CD4-positive, alpha-beta T cell treated with Interleukin-17A for 4 hours (primary cell): Measurements from ENCODE around the gene VWA8.
"Not testable (repeated sequence)": the region's sequence is repeated elsewhere in the genome, so short reads cannot be mapped to it uniquely, and the experiment has no call there.

Source experiments
- DNase-seq: peaks from one replicate; pipeline ENCODE4 v3.0.0-alpha.2; 2020; ENCODE audit warnings: mixed read lengths

The VWA8 gene

DNA sequence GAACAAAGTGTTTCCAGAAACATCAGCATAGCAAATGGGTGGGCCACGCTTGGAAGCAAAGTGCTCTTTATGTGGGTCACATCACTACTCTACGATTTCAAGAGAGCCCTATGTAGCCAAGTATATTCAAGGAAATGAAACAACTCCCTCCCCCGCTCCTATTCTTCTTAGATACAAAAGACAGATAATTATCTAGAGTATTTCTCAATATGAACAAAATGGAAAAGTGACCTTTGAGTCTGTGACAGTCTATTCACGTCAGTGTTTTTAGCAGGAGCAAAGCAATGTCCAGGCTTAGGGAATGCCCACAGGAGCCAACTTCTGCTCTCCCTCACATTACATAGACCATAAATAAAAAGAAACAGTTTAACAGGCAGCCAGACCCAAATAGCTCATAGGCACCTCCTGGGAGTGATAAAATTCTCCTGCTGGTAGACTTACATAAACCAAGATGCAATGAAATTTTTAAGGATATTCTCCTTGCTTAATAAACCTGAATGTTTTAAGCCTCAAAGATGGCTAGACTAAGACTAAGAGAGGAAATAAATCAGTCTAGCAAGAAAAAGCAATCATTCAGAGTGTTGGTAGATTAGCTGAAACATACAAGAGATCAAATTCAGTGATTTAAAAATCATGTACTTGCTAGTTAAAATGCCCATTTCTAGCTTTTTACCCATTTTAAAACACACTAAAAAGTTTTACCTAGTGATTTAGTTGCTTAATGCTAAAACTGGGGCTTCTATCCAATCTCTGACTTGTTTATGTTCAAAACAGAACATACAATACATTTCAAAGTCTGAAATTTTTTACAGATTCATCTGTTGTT, 320.7 kb downstream of the VWA8 start:
- no peak for DNase-seq

DNA sequence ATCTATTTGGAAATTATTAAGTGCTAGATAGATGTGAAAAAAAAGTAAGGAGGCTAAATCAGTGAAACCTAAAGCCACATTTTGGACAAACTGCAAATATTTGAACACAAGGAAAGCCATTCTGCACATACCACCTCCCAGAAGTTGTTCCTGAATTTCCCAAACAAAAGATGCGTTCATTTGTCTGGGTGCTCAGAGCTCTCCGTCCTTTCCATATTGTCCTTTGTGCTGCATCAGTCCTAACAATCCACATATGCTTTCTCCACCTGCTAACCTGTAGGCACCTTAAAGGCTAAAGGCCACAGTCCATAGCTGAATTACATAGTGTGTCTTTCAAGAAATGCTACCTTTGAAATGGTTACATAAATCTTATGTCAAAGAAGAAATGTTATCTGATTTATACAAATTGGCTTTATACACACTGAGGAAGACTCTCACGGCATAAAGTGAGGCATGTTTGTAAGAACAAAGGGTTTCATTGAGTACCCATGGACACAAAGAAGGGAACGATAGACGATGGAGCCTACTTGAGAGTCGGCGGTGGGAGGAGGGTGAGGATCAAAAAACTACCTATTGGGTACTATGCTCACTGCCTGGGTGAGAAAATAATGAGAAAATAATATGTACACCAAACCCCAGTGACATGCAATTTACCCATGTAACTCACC, 321.5 kb downstream of the VWA8 start:
- no peak for DNase-seq

DNA sequence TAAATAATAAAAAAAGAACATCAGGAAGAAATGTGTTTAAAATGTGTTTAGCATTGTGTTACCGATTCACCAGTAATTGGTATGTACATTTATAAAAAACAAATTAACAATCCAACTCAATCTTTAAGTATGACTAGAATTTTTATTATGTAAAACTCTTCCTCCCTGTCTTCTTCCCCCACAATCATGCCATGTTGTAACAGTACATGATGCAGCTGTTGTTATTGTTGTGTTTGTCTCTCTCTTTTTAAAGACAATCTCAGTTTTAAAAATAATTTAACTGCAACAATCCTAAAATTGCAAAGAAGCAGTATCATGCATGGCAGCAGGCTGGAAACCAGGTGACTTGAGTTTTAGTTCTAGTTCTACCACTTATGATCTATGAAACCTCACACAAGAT, 323.3 kb downstream of the VWA8 start:
- DNase-seq = no peak

DNA sequence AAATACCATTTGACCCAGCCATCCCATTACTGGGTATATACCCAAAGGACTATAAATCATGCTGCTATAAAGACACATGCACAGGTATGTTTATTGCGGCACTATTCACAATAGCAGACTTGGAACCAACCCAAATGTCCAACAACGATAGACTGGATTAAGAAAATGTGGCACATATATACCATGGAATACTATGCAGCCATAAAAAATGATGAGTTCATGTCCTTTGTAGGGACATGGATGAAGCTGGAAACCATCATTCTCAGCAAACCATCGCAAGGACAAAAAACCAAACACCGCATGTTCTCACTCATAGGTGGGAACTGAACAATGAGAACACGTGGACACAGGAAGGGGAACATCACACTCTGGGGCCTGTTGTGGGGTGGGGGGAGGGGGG, 323.9 kb downstream of the VWA8 start:
- not testable (repeated sequence) for DNase-seq

DNA sequence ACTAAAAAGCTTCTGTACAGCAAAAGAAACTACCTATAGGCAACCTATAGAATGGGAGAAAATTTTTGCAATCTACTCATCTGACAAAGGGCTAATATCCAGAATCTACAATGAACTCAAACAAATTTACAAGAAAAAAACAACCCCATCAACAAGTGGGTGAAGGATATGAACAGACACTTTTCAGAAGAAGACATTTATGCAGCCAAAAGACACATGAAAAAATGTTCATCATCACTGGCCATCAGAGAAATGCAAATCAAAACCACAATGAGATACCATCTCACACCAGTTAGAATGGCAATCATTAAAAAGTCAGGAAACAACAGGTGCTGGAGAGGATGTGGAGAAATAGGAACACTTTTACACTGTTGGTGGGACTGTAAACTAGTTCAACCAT, 324.3 kb downstream of the VWA8 start:
- not testable (repeated sequence) for DNase-seq

DNA sequence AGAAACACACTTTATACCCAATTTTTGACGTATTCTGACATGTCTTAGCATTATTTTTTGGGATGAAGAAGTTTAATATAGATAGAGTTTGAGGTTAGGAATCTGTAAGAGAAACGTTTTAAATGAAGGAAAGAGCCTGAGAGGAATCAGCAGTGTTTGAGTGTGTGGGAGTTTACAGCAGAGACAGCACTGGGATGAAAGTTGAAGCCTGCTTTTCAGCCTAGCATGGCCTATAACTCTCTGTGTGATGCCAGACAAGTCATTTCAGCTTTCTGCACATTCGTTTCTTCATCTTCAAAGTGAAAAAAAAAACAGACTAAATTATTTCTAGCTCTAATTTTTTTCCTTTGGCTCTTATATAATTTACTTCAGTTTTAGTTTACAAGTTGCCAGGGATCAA, 326.5 kb downstream of the VWA8 start:
- no peak for DNase-seq

DNA sequence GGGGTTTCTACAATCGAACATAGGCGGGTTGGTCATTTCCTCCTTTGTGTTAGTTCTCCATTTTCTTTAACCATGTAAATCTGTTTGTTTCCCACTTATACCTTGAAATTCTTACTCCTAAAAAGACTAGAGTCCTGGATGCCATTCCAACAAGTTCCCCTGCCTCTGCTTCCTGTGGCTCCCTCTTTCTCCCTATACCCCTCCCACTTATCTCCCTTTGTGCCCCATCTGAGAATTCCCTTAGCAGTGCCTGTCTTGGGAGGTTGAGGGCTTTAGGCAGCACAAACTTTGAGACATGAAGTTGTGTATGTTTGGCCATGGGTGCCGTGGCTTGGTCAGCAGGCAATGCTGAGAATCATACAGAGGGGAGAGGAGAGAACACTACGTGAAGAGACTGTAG, 327.1 kb downstream of the VWA8 start:
- DNase-seq = no peak

DNA sequence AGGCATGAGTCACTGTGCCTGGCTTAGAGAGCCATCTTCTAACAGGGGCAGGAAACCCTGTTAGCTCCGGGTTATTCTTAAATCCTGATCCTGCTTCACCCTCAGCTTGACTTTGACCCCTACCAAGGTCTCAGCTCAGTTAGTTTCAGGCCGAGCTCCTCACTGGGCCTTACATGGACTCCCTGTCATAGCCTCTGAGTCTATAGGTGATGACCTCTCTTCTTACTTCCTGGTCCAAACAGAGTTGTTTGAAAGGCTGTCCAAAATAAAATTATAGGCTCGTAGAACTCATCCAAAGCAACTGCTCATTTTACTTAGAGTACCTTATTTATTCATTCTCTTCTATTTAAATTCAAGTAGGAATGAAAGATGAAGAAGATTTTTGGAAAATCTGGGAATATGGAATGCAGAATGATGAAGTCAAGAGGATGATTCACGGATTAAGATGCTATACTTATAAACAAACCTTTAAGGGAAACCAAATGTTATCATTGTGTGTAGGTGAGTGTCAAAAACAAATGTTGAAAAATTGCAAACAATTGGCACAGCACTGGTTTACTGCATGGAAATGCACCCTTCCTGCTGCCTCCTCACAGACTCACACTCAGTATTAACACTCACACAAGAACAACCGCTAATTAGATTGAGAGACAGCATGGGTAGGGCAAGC, 329.5 kb downstream of the VWA8 start:
- no peak for DNase-seq

DNA sequence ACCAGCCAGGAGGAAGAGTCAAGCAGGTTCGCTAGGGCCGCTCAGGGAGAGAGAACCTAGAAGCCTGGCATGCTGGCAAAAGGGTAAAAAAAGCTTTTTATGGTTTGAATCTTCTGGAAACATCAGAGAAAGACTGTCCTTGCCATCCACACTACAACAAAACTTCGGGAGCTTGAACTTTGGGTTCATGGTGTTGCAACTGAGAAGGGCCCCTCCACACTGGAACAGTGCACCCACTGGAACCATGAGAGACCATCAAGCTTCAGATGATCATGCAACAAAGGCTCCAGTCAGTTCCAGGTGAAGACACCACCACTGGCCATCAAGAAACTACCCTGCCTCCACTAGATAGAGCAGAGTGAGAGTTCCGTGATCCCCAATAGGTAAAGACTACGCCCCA, 333.5 kb downstream of the VWA8 start:
- no peak for DNase-seq

DNA sequence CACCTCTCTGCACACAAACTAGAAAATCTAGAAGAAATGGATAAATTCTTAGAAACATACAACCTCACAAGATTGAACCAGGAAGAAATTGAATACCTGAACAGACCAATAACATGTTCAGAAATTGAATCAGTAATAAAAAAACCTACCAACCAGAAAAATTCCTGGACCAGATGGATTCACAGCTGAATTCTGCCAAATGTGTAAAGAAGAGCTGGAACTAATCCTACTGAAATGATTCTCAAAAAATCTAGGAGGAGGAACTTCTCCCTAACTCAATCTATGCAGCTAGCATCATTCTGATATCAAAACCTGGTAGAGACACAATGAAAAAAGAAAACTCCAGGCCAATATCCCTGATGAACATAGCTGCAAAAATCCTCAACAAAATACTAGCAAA, 336.9 kb downstream of the VWA8 start:
- DNase-seq = no peak

DNA sequence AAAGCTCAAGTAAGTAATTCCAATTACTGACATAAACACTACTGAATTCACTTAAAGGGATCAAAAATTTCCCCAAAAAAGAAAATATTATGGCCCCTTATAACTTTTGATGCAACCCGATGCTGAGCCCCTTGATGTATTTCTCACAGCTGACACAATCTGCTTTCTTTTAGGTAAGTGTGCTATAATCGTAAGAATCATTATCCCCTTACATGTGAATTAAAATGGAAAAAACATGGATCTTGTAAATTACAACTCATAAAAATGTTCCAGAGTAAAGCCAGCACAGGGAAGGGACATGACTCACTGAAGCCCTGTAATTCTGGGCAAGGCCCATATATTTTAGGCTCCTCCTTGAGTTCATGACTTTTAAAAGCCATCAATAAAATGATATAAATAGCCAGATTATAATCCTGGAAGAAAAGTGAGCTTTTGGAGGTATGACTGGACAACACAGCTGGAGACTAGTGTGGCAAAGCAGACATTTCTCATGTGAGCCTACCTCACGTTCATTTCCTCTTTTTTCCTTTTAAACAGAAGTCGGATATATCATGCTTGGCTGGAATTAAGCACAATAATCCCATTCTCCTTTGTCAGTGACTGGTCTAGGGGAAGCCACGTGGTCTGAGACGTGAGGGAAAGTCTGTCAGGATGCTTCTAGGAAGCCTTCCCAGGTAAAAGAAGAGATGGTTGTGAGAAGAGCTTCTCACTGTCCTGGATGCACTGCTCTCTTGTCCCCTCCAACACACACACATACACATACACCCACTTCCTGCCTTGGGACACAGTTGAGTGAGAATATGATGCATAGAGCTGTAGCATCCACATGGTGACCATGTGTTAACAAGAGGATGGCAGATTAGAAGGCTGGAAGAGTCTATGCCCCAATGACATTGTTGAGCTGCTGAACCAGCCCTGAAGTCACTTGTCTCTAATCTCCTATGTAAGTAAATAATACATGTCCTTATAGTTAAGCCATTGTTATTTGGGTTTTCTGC, 338.2 kb downstream of the VWA8 start:
- no peak for DNase-seq

DNA sequence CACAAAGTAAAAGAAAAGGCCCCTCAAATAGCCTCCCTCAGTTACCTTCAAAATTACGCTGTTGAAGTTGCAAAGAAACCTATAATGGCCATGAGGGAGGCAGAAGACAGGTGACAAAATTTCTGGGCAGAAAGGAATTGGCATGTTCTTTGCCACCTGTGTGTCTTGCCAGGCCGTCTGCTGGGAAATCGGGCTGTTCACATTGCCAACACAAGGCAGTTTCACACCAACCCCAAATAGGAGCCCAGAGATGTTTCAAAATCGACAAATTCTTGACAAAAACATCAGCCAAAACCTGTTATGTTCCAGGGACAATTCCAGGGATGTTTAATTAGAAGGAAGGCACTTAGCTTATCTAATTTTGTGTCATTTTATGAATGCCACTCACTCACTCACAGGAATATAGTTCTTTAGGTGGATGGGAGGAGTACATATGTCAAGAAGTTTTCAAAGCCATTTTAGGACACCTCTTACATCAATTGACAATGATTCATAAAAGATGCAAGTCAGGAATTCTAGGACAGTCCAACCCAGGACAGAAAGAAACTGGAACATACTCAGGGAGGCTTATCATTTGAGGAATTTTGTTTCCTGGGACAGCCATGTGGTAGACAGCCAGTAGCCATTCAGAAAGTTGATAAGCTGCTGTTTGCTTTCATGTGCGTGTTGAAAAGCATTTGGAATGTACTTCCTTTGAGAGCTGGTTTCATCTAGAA, 339.0 kb downstream of the VWA8 start:
- no peak for DNase-seq

DNA sequence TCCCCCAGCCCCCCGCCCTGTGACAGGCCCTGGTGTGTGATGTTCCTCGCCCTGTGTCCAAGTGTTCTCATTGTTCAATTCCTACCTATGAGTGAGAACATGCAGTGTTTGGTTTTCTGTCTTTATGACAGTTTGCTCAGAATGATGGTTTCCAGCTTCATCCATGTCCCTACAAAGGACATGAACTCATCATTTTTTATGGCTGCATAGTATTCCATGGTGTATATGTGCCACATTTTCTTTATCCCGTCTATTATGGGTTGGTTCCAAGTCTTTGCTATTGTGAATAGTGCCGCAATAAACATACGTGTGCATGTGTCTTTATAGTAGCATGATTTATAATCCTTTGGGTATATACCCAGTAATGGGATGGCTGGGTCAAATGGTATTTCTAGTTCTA, 343.3 kb downstream of the VWA8 start:
- not testable (repeated sequence) for DNase-seq

DNA sequence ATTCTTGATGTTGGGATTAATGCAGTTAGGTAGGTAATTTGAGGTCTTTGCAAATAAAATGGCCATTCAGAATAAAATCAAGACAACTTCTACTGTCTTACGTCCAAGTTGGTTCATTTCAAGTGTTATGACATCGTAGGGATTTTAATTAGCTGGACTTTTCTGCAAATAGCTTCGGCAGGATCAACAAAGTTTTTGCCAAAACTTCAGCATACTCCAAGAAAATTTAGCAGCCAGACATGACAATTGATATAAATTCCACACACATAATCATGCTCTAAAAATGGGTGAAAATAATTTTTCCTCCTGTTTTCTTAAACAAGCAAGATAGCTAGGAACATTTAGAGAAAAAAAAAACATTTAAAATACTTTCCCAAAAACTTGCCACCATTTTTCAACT, 344.8 kb downstream of the VWA8 start:
- no peak for DNase-seq

DNA sequence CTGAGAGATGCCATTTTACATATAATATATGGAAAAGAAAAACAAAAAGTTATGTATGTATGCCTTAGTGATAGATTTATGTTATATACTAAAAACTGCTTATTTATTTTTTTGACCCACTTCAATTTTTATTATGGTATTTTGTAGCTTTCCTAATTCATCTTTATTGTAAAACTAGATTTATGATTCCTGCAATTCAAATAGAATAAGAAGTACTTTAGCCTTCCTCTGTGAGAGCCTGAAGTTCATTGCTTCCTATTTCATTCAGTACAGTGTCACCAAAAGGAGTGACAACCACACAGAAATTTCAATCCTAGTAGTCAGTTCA, 345.4 kb downstream of the VWA8 start:
- no peak for DNase-seq

DNA sequence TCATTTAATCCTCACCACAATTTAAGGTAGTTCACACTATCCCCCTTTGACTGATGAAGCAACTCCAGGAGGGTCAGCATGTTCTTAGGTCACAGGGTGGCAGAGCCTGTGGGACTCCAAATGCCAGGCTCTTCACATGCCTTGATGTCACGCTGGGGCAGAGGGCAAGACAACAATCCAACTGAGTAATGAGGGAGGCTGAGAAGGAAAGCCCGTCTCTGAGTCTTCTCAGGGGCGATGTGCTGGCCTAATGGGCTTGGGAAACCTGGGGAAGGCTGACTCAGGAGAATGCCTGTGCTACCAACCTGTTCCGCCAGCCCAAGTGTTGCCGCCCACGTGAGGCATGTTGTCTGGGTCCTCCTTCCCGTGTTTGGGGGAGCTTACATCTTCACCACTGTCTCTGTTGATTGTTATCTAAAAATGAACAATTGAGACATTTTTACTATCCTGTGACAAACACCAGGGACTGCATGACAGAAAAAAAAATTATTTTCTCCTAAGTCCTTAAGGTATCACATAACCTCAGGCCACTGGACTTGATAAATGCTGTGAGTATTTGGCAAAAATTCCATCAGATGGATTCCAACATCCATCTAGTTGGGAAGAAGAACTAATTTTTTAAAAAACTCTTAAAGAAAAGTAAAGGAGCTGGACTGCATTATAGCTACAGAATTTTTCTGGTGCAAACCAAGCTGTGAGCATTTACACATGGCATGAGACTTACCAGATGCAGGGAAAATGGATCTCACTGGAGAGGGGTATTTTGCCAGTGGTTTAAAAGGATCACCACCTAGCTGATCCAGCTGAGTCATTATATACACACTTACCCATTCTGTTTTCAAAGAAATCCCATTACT, 346.0 kb downstream of the VWA8 start:
- no peak for DNase-seq

DNA sequence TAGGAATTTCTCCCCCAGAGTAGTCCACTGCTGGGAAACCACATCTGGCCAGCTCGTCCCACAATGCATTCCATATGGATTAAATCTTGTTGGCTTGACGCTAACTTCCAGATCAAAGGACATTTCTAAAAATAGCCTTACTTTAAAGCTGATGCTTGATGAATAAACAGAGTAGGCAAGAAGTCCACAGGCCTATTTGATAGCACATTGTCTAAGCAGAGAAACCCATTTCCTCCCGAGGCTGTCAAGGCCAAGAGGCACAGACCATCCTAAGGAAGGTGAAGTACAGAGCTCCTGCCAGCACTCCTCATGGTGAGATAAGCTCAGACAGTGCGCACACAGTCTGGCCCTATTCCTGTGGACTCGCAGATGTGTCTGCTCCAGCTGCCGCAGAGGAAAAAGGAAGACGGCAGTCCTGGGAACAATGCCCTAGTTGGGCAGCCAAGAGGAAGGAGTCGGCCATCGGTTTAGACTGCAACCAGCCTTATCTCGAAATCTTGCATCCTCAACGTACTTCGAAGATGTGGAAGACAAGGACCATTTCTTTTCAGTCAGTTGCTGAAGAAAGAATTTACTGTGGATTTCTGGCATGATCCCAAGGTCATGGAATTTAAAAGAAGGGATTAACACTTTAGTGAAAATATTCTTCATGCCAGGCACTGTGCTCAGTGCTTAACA, 346.8 kb downstream of the VWA8 start:
- DNase-seq = no peak

DNA sequence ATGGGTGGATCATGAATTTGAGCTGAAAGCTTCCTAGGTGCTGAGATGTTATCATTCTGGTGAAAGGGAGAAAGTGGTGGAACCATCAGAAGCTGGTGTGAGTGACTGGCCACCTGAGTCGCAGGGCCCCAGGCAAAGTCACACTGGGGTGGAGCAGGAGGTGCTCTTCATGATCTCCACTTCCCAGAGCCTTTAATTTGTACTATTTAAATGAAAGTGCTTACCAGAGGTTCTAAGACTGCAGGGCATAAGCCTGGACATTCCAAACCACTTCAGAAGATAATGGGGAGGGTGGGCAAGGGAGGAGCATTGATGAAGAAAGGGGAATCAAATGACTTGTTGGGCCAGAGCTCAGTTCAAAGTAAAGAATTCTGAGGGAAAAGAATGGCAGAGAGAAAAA, 347.4 kb downstream of the VWA8 start:
- DNase-seq = no peak

DNA sequence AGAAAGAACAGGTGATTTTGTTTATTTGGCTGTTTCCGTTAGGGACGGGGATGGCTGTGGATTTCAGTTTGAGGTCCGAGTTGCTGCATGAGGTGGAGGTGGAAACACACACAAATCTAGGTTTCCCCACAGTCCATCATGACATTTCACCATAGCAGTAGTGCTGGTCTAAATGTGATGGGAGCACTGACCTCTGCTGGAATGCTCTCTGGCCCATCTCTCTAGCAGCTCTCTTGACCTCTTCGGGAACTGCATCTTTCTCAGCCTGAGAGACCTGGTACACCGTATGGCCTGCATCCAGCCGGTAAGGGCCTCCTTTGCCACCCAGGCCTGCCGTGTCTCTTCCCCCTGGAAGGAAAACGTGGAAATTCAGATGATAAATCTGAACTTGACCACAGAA, 349.5 kb downstream of the VWA8 start:
- no peak for DNase-seq

DNA sequence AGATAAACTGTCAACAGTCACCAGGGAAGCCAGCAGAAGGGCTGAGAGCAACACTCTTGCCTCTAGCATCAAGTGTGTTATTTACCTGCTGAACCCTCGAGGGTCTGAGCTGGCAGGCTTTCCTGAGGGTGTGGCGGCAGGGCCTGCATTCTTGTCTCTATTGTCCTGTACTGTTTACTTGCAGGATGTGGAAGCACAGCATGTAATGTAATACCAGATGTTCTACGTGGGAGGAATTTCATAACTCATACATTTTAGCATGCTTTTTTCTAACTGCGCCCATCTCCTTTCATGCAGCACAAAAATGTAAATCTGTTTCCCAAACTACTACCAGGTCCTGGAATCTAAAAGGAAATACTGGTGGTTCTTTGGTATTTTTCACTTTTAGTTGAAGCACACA, 350.5 kb downstream of the VWA8 start:
- DNase-seq = no peak

DNA sequence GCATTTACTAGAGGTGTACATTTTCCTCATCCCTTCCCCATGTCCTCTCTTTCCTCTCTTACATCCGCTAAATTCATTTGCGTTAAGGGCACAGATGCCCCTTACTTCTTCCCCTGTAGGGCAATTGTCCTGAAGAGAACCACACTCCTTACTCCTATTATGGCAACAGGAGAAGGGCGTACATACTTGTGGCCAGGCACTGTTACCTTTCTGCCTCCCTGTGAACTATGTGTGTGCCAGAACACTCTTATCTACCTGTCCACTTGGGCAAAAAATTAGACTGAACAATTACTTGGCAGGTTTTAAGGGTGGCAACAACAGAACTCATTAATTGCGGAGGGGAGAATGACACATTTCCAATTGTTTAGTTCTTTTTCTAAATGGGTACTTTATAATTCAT, 351.1 kb downstream of the VWA8 start:
- no peak for DNase-seq
